NCI-H1930 (cell line): ENCODE data around the gene KLHL24.
"Not testable (repeated sequence)": the region's sequence is repeated elsewhere in the genome, so short reads cannot be mapped to it uniquely, and the experiment has no call there.

Experiments used
- DNase-seq, 2 experiments: peaks; one replicate each; lab custom pipeline; 2025; lab: John Stamatoyannopoulos, UW

KLHL24 gene

GRCh38 chr3:183697123-183697609 lies 61.7 kb downstream of the KLHL24 start:
- DNase-seq: no peak

GRCh38 chr3:183697610-183698317 lies 62.3 kb downstream of the KLHL24 start, which contains the start of gene YEATS2:
YEATS2 (plus strand) TSS chr3:183697797; CDS start chr3:183715163, 17,366 bp downstream.
- DNase-seq: peak; percentile 50 to 72

GRCh38 chr3:183698318-183698751 lies 62.9 kb downstream of the KLHL24 start:
- DNase-seq: no peak

GRCh38 chr3:183698756-183699155 lies 63.3 kb downstream of the KLHL24 start:
- no peak for DNase-seq

GRCh38 chr3:183699238-183699947 lies 64.0 kb downstream of the KLHL24 start:
- no peak for DNase-seq

GRCh38 chr3:183701744-183702143 lies 66.3 kb downstream of the KLHL24 start:
- no peak for DNase-seq

GRCh38 chr3:183703892-183704291 lies 68.5 kb downstream of the KLHL24 start:
- not testable (repeated sequence) for DNase-seq

- no peak for DNase-seq
Observed at GRCh38 chr3:183710231-183710630, 74.8 kb downstream of the KLHL24 start.

- DNase-seq: no peak
Observed at GRCh38 chr3:183711516-183711915, 76.1 kb downstream of the KLHL24 start.

GRCh38 chr3:183714622-183715021 lies 79.2 kb downstream of the KLHL24 start:
- DNase-seq: no peak

GRCh38 chr3:183718012-183718411 lies 82.6 kb downstream of the KLHL24 start:
- no peak for DNase-seq

GRCh38 chr3:183725387-183725786 lies 90.0 kb downstream of the KLHL24 start:
- DNase-seq: no peak

GRCh38 chr3:183728204-183728603 lies 92.8 kb downstream of the KLHL24 start:
- DNase-seq: no peak

- DNase-seq: no peak
Observed at GRCh38 chr3:183730361-183730760, 94.9 kb downstream of the KLHL24 start.

GRCh38 chr3:183731611-183732010 lies 96.2 kb downstream of the KLHL24 start:
- no peak for DNase-seq

GRCh38 chr3:183733553-183733952 lies 98.1 kb downstream of the KLHL24 start:
- no peak for DNase-seq
